K562 (cell line): Measurements from ENCODE around the gene MAP4K4. TPM values are rescaled to one million over a fixed set of nuclear protein-coding genes. Genes with fewer than 3 reads are reported as not detected.

Experiments used
- CGGBP1 ChIP-seq: fragments of 250-450 bp; sonication (Bioruptor Pico); IDR thresholded peaks from 2 replicates; pipeline ENCODE4 v1.9.0; 2021; ENCODE audit warnings: mild to moderate bottlenecking
- CREB3L1 ChIP-seq: fragments of 450-650 bp; IDR thresholded peaks from 2 replicates; pipeline ENCODE4 v1.6.1; 2014; ENCODE audit warnings: low read depth, mild to moderate bottlenecking, moderate library complexity, borderline replicate concordance
- GATAD2B ChIP-seq: fragments of 450-650 bp; IDR thresholded peaks from 2 replicates; pipeline ENCODE4 v1.6.1; 2017; ENCODE audit warnings: mild to moderate bottlenecking, borderline replicate concordance
- HCFC1 ChIP-seq: IDR thresholded peaks from 2 replicates; pipeline ENCODE4 v1.6.1; 2012; ENCODE audit warnings: low read depth, low read length, improper control_type of control experiment
- HMG20B ChIP-seq: fragments of 250-450 bp; sonication (Bioruptor Pico); IDR thresholded peaks from 2 replicates; pipeline ENCODE4 v1.5.0; 2021; ENCODE audit warnings: mild to moderate bottlenecking
- L3MBTL2 ChIP-seq: fragments of 450-650 bp; IDR thresholded peaks from 2 replicates; pipeline ENCODE4 v1.6.1; 2016; ENCODE audit warnings: mild to moderate bottlenecking, moderate library complexity
- NCOA4 ChIP-seq: fragments of 450-650 bp; IDR thresholded peaks from 2 replicates; pipeline ENCODE4 v1.6.1; 2018; ENCODE audit warnings: mild to moderate bottlenecking; ENCODE audit not compliant: partially characterized antibody
- NR2C2 ChIP-seq, 2 experiments: fragments of 200-800 bp in 1 of 2; sonication (Bioruptor generic) in 1 of 2; sonication (generic) in 1 of 2; formaldehyde crosslinking in 1 of 2; IDR thresholded peaks; 2 replicates each; pipeline versions ENCODE4 v1.6.1 to v1.8.0; 2016 to 2022; ENCODE audit warnings: mild to moderate bottlenecking in 1 of 2, missing compliant biosample characterization in 1 of 2, missing genetic modification characterization in 1 of 2, missing genetic modification reagents in 1 of 2
- NUFIP1 ChIP-seq: fragments of 450-650 bp; IDR thresholded peaks from 2 replicates; pipeline ENCODE4 v1.6.1; 2018; ENCODE audit not compliant: partially characterized antibody
- SIN3A ChIP-seq, 2 experiments: fragments of 150-350 bp in 1 of 2; IDR thresholded peaks; 2 replicates each; pipeline ENCODE4 v1.6.1; 2011 to 2016; ENCODE audit warnings: borderline replicate concordance in 2 of 2, low read depth in 2 of 2, low read length in 2 of 2, mild to moderate bottlenecking in 2 of 2, moderate library complexity in 2 of 2; ENCODE audit not compliant: control insufficient read depth in 1 of 2
- SMARCC2 ChIP-seq: fragments of 450-650 bp; IDR thresholded peaks from 2 replicates; pipeline ENCODE4 v1.6.1; 2017; ENCODE audit warnings: antibody characterized with exemption, moderate library complexity, mild to moderate bottlenecking, low read depth
- ZBTB49 ChIP-seq: sonication (generic); formaldehyde crosslinking; IDR thresholded peaks from 2 replicates; pipeline ENCODE4 v1.8.0; 2022; ENCODE audit warnings: missing genetic modification reagents, mild to moderate bottlenecking, borderline replicate concordance
- polyA plus RNA-seq, 8 experiments: library from polyadenylated mRNA; depleted of rRNA in 4 of 8; stranded (reverse) in 5 of 8; unstranded in 3 of 8; fragments of >200 nt; fragmentation: Nextera tagmentation in 2 of 8; fragmentation: Illumina TruSeq in 1 of 8; extraction: Ambion mirVana in 2 of 8; extraction: Trizol in 1 of 8; gene quantifications; 2 replicates each; pipeline versions ENCODE4 v1.2.1 to v1.2.3, GENCODE V29; 2011 to 2014; ENCODE audit warnings: inconsistent platforms in 1 of 8, missing spikeins in 1 of 8
- total RNA-seq, 7 experiments: library from RNA; depleted of rRNA in 6 of 7; stranded (reverse); fragments of >200 nt in 6 of 7; fragmentation: Illumina TruSeq in 2 of 7; extraction: Trizol in 2 of 7; gene quantifications; 2 replicates each; pipeline versions ENCODE4 v1.2.1 to v1.2.3, GENCODE V29; 2011 to 2021; ENCODE audit warnings: low replicate concordance in 1 of 7

MAP4K4 gene
- total and polyA plus RNA-seq, 9 of the 15 experiments (the other 6 are each of a cell fraction or from before 2014, with no cell fraction given): 7.6 to 76.4 (median 50.6) TPM

GRCh38 chr2:101698014-101698843 is 722 bp downstream of the MAP4K4 start (continued):
- no peak for TF ChIP-seq CGGBP1 (CRISPR knock-in tag)
- TF ChIP-seq ZBTB49 (CRISPR knock-in tag): no peak
- 0 out of 2 replicates have a peak, but pooled peaks have one; percentile 3 for TF ChIP-seq SMARCC2
- TF ChIP-seq HCFC1: no peak
- no peak for TF ChIP-seq NR2C2 (CRISPR knock-in tag; IDR thresholded peaks at IDR 0.05)
- TF ChIP-seq NR2C2 (tag; IDR thresholded peaks at IDR 0.05): 0 out of 2 replicates have a peak, but pooled peaks have one; percentile 12
- TF ChIP-seq CREB3L1: no peak
- 0 out of 2 replicates have a peak, but pooled peaks have one; percentile 43 for TF ChIP-seq GATAD2B
- peak; percentile 13; the same call in 1 of the 2 replicates for TF ChIP-seq L3MBTL2
- peak in 1 of 2 experiments; percentile 28; a peak in 1 of 4 replicates for TF ChIP-seq SIN3A (IDR thresholded peaks at IDR 0.05; ENCODE audit: borderline replicate concordance in 2 of 2, control insufficient read depth in 1 of 2, low read depth in 2 of 2, low read length in 2 of 2)
- no peak for TF ChIP-seq HMG20B (CRISPR knock-in tag)
- no peak for TF ChIP-seq NUFIP1
- no peak for TF ChIP-seq NCOA4
